Kidney (tissue), 14 donors: ENCODE data around the gene PNMT. TPM values are rescaled to one million over a fixed set of nuclear protein-coding genes. Genes with fewer than 3 reads are reported as not detected.

Source experiments
- DNase-seq, 5 donors: peaks; one replicate each; pipeline ENCODE4 v3.0.0-alpha.2; 2013 to 2020
- FAIRE-seq: peaks from 2 replicates; lab custom pipeline; 2012; peaks lifted over from hg19 to GRCh38; lab: Jason Lieb, UNC
- H3K27ac ChIP-seq, 2 donors: one replicate each; pipeline ENCODE4 v1.7.0; 2013; ENCODE audit warnings: low read depth in 2 of 2, low read length in 2 of 2, inconsistent platforms in 1 of 2
- H3K27me3 ChIP-seq: one replicate; pipeline ENCODE4 v1.7.1; 2013; ENCODE audit warnings: low read length, inconsistent platforms; ENCODE audit not compliant: control insufficient read depth, insufficient read depth
- H3K36me3 ChIP-seq, 3 donors: one replicate each; pipeline versions ENCODE4 v1.7.0 to v1.7.1; 2013; ENCODE audit warnings: low read length in 3 of 3, control low read depth in 1 of 3, inconsistent platforms in 1 of 3; ENCODE audit not compliant: insufficient read depth in 3 of 3, control insufficient read depth in 2 of 3
- H3K4me1 ChIP-seq, 3 donors: one replicate each; pipeline versions ENCODE4 v1.7.0 to v1.7.1; 2013; ENCODE audit warnings: low read length in 3 of 3, inconsistent platforms in 1 of 3, low read depth in 1 of 3; ENCODE audit not compliant: control insufficient read depth in 2 of 3, insufficient read depth in 2 of 3
- H3K4me3 ChIP-seq, 3 donors: one replicate each; pipeline versions ENCODE4 v1.7.0 to v1.8.1; 2013; ENCODE audit warnings: low read length in 3 of 3, control low read depth in 1 of 3, inconsistent platforms in 1 of 3
- H3K9ac ChIP-seq, 3 donors: one replicate each; pipeline versions ENCODE4 v1.7.0 to v1.7.1; 2013; ENCODE audit warnings: low read length in 3 of 3, control low read depth in 1 of 3, inconsistent platforms in 1 of 3
- H3K9me3 ChIP-seq, 3 donors: one replicate each; pipeline versions ENCODE4 v1.7.0 to v1.7.1; 2013; ENCODE audit warnings: low read length in 3 of 3, control low read depth in 1 of 3, inconsistent platforms in 1 of 3; ENCODE audit not compliant: control insufficient read depth in 2 of 3, insufficient read depth in 1 of 3
- intact Hi-C: fragments of 100-400 bp; cut with DNase I; formaldehyde crosslinking; loops from one replicate; pipeline ENCODE4 v1.11.1; 2022
- polyA plus RNA-seq: library from polyadenylated mRNA; stranded (reverse); fragments of 350-450 nt; fragmentation: Illumina TruSeq; extraction: RNeasy Lipid Tissue Mini Kit (QIAGEN cat#74804); gene quantifications from one replicate; pipeline ENCODE4 v1.2.3, GENCODE V29; 2014; ENCODE audit warnings: low read depth, low replicate concordance; ENCODE audit not compliant: insufficient read depth
- total RNA-seq: library from RNA; stranded (reverse); fragmentation: NEBNext Ultra II Directional; extraction: Animal tissue kit (Norgen Biotek cat#: 25700); gene quantifications from one replicate; pipeline ENCODE4 v1.2.1, GENCODE V29; 2021
- TF ChIP-seq, protein P1 (sequence below): IDR thresholded peaks from 3 replicates; pipeline ENCODE4 v1.5.1; 2012; ENCODE audit warnings: mild to moderate bottlenecking, moderate library complexity, borderline replicate concordance; ENCODE audit not compliant: insufficient read depth; ENCODE audit errors: extremely low read depth
- donor health status: control.
- donor health status: control.
- donor health status: control.
- donor health status: control.
- donor health status: control.
- donor health status: DM: yes; HTN: yes; CAD: no.
- donor health status: Normal renal cell carcinoma (clear cell type).

PNMT gene
- total and polyA plus RNA-seq, 2 donors from 2014 or later, result 2.0 to 8.2 TPM

DNA sequence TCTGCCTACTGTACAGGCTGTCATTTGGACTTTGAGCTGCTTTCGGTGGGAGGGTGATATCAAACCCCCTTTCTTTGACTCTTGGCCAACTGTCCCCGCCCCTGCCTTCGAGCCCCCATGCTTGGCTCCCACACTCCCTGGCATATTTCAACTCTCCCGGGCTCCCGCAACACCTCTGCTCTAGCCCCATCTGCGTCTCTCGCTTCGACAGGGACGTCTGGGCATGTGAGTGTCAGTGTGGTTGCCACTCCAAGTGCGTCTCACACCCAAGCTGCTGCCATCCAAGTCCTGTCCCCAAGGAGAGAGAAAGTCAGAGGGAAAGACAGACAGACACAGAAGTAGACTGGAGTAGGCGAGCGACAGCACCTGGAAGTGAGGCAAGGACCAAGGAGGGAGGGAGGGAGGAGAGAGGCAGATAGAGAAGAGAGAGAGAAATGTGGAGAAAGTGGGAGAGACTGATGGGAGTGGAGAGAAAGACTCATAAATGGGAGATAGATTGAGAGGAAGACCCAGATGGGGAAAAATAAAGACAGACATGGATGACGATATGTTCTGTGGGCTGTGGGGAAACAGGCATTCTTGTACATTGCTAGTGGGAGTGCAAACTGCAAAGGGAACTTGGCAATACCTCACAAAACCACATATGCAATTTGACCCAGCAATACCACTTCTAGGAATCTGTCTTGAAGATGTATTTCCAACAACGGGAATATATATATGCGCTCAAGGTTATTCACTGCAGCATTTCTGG lies 19.5 kb upstream of the PNMT start:
- H3K4me1 ChIP-seq, result peaks cover 0 to 5% (median 0%) of the 10 kb centered on the region in 3 donors
- TF ChIP-seq, protein P1, sequence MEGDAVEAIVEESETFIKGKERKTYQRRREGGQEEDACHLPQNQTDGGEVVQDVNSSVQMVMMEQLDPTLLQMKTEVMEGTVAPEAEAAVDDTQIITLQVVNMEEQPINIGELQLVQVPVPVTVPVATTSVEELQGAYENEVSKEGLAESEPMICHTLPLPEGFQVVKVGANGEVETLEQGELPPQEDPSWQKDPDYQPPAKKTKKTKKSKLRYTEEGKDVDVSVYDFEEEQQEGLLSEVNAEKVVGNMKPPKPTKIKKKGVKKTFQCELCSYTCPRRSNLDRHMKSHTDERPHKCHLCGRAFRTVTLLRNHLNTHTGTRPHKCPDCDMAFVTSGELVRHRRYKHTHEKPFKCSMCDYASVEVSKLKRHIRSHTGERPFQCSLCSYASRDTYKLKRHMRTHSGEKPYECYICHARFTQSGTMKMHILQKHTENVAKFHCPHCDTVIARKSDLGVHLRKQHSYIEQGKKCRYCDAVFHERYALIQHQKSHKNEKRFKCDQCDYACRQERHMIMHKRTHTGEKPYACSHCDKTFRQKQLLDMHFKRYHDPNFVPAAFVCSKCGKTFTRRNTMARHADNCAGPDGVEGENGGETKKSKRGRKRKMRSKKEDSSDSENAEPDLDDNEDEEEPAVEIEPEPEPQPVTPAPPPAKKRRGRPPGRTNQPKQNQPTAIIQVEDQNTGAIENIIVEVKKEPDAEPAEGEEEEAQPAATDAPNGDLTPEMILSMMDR, result no peak
- FAIRE-seq (no peak), DNase-seq (no peak)
- H3K9me3 ChIP-seq, result no peaks in the 10 kb centered on the region
- intact Hi-C loops, result no loop called here
- no peaks in the 10 kb centered on the region for H3K27me3 ChIP-seq
- peaks cover 0 to 3% (median 2%) of the 10 kb centered on the region in 3 donors for H3K36me3 ChIP-seq
- H3K9ac ChIP-seq, result no peak overlapping the region
- no peak overlapping the region for H3K4me3 ChIP-seq
- H3K27ac ChIP-seq, result no peak overlapping the region

DNA sequence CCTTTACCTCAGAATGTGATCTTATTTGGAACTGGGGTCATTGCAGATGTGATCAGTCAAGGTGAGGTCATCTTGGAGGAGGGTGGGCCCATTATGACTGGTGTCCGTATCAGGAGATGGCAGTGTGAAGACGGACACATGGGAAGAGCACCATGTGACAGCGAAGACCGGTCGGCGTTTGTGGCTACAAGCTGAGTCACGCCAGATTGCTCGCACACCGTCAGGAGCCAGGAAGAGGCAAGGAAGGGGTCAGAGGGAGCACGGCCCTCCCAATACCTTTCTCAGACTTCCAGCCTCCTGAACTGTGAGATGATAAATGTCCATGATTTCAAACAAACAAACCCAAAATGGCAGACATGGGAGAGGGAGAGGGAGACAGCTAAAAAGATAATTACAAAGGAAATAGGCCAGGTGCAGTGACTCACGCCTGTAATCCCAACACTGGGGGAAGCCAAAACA lies 18.1 kb upstream of the PNMT start:
- DNase-seq, result no peak
- intact Hi-C loops, result no loop called here
- FAIRE-seq, result no peak

DNA sequence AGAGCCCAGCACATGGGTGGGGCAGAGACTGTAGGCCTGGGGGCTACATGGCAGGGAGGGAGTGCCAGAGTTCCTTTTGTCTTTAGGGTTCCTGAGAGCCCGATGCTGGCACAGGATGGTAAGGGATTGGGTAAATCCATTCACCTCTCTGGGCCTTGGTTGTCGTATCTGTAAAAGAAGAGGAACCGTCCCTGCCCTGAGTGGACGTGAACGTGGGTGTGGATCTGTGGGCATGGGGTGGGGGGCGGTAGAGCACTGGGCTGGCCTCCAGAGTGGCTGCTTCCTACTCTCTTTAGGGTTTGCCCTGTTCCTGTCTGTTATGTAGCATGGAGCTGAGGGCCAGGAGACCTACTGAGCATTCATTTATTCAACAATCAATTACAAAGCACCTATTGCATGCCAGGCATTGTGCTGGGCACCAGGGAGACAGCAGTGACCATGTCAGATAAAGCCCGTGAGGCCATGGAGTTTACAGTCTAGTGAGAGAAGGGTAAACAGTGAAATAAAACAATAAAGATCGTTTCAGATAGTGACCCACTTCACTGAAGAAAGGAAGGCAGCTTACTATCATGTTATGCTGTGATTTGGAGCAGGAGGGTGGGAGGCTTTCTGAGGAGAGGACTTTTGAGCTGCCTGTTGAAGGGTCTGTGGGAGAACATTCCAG lies 16.2 kb upstream of the PNMT start:
- H3K9ac ChIP-seq, result no peak overlapping the region
- no peak for FAIRE-seq
- peaks cover 0 to 3% (median 2%) of the 10 kb centered on the region in 3 donors for H3K36me3 ChIP-seq

More for the DNA sequence above, 18.1 kb upstream of the PNMT start:
- Histone ChIP-seq H3K4me1 (peaks cover 0 to 5% (median 0%) of the 10 kb centered on the region in 3 donors), H3K9me3 (no peaks in the 10 kb centered on the region), H3K9ac (no peak overlapping the region), H3K27me3 (no peaks in the 10 kb centered on the region), H3K27ac (no peak overlapping the region), H3K36me3 (peaks cover 0 to 3% (median 2%) of the 10 kb centered on the region in 3 donors), H3K4me3 (no peak overlapping the region)
- TF ChIP-seq, protein P1, result no peak

More for the DNA sequence above, 16.2 kb upstream of the PNMT start:
- Histone ChIP-seq H3K27ac (no peak overlapping the region), H3K4me1 (peaks cover 0 to 5% (median 0%) of the 10 kb centered on the region in 3 donors), H3K27me3 (no peaks in the 10 kb centered on the region), H3K9me3 (no peaks in the 10 kb centered on the region), H3K4me3 (no peak overlapping the region)
- TF ChIP-seq, protein P1, result no peak
- intact Hi-C loops, result no loop called here
- DNase-seq, result no peak
